KMS-11 (cell line): Measurements from ENCODE around the gene PHPT1.
A peak's percentile ranks its signal among the peaks of the same experiment; 100 is the strongest.
"Not testable (repeated sequence)": the region's sequence is repeated elsewhere in the genome, so short reads cannot be mapped to it uniquely, and the experiment has no call there.

Source experiments
- H2AFZ ChIP-seq: fragments of 200-600 bp; sonication (generic); 2 replicates; pipeline ENCODE4 v1.6.1; 2016; ENCODE audit warnings: antibody characterized with exemption, mixed run types, low read depth
- H3K27ac ChIP-seq: fragments of 200-600 bp; sonication (generic); 2 replicates; pipeline ENCODE4 v1.6.1; 2016; ENCODE audit warnings: mild to moderate bottlenecking, mixed run types
- H3K27me3 ChIP-seq: fragments of 200-600 bp; sonication (generic); 2 replicates; pipeline ENCODE4 v1.6.1; 2017; ENCODE audit warnings: mild to moderate bottlenecking, low read depth, mixed run types, moderate library complexity; ENCODE audit not compliant: insufficient read depth
- H3K36me3 ChIP-seq: fragments of 200-600 bp; sonication (generic); 2 replicates; pipeline ENCODE4 v1.6.1; 2017; ENCODE audit warnings: mild to moderate bottlenecking, mixed run types; ENCODE audit not compliant: insufficient read depth
- H3K4me1 ChIP-seq: fragments of 200-600 bp; sonication (generic); 2 replicates; pipeline ENCODE4 v1.6.1; 2016; ENCODE audit warnings: mild to moderate bottlenecking, low read depth, mixed run types; ENCODE audit not compliant: poor library complexity, severe bottlenecking
- H3K4me2 ChIP-seq: fragments of 200-600 bp; sonication (generic); 2 replicates; pipeline ENCODE4 v1.7.0; 2016; ENCODE audit warnings: mild to moderate bottlenecking, mixed run types
- H3K4me3 ChIP-seq: fragments of 200-600 bp; sonication (generic); IDR thresholded peaks from 2 replicates; pipeline ENCODE4 v1.6.1; 2017; ENCODE audit warnings: low read depth, low read length, mixed read lengths; ENCODE audit not compliant: insufficient read depth
- H3K79me2 ChIP-seq: fragments of 200-600 bp; sonication (generic); 2 replicates; pipeline ENCODE4 v1.6.1; 2016; ENCODE audit warnings: low read depth, mixed run types; ENCODE audit not compliant: insufficient read depth
- H3K9ac ChIP-seq: fragments of 200-600 bp; sonication (generic); 2 replicates; pipeline ENCODE4 v1.6.1; 2016; ENCODE audit warnings: mild to moderate bottlenecking, mixed run types
- H4K20me1 ChIP-seq: fragments of 200-600 bp; sonication (generic); 2 replicates; pipeline ENCODE4 v1.6.1; 2016; ENCODE audit warnings: mild to moderate bottlenecking, mixed run types; ENCODE audit not compliant: insufficient read depth
- CTCF ChIP-seq: fragments of 200-600 bp; sonication (generic); conservative IDR thresholded peaks from 2 replicates; pipeline ENCODE4 v1.6.1; 2017; ENCODE audit warnings: low read depth, mild to moderate bottlenecking, antibody characterized with exemption, low read length, moderate library complexity, mixed read lengths

Gene PHPT1

GRCh38 chr9:136849038-136849959 lies at the start of gene PHPT1:
PHPT1 (plus strand) TSS chr9:136849409; CDS start chr9:136849431, 22 bp downstream.
- no peak within 1 kb of the TSS for H3K4me3 ChIP-seq
- no peaks in the 10 kb centered on the region for H3K36me3 ChIP-seq
- no peaks in the 10 kb centered on the region for H3K27me3 ChIP-seq
- H3K9ac ChIP-seq = peak within 1 kb of the TSS; percentile 55; the same call in 1 of the 2 replicates
- H3K4me1 ChIP-seq = peaks cover 2% of the 10 kb centered on the region
- peak within 1 kb of the TSS; percentile 85 for H3K4me2 ChIP-seq
- no peaks in the 10 kb centered on the region for H4K20me1 ChIP-seq
- no peaks in the 10 kb centered on the region for H3K79me2 ChIP-seq
- peak within 1 kb of the TSS; percentile 77 for H2AFZ ChIP-seq
- no peak for TF ChIP-seq CTCF
- peak within 1 kb of the TSS; percentile 44; the same call in 1 of the 2 replicates for H3K27ac ChIP-seq

GRCh38 chr9:136799854-136800657 lies 49.2 kb upstream of the PHPT1 start:
- no peak overlapping the region for H3K4me3 ChIP-seq
- TF ChIP-seq CTCF = no peak
- H3K27me3 ChIP-seq = peaks cover 6% of the 10 kb centered on the region; the same call in 1 of the 2 replicates
- H3K27ac ChIP-seq = no peak overlapping the region; the same call in 1 of the 2 replicates
- H2AFZ ChIP-seq = peak overlapping the region; percentile 57; the same call in 1 of the 2 replicates
- H3K9ac ChIP-seq = peak overlapping the region; percentile 22; the same call in 1 of the 2 replicates
- H3K36me3 ChIP-seq = no peaks in the 10 kb centered on the region
- H3K79me2 ChIP-seq = no peaks in the 10 kb centered on the region
- peak overlapping the region; percentile 87 for H3K4me2 ChIP-seq
- no peaks in the 10 kb centered on the region for H4K20me1 ChIP-seq
- peaks cover 42% of the 10 kb centered on the region for H3K4me1 ChIP-seq

GRCh38 chr9:136802321-136802720 lies 46.9 kb upstream of the PHPT1 start:
- H3K27me3 ChIP-seq = no peaks in the 10 kb centered on the region; the same call in 1 of the 2 replicates
- H4K20me1 ChIP-seq = no peaks in the 10 kb centered on the region
- peaks cover 37% of the 10 kb centered on the region for H3K4me1 ChIP-seq
- no peak overlapping the region for H2AFZ ChIP-seq
- no peak for TF ChIP-seq CTCF
- H3K9ac ChIP-seq = no peak overlapping the region
- H3K4me3 ChIP-seq = no peak overlapping the region
- H3K36me3 ChIP-seq = no peaks in the 10 kb centered on the region
- no peak overlapping the region for H3K27ac ChIP-seq
- H3K79me2 ChIP-seq = no peaks in the 10 kb centered on the region
- H3K4me2 ChIP-seq = peak overlapping the region; percentile 21; the same call in 1 of the 2 replicates

GRCh38 chr9:136803009-136803550 lies 46.1 kb upstream of the PHPT1 start:
- peaks cover 37% of the 10 kb centered on the region for H3K4me1 ChIP-seq

More at GRCh38 chr9:136803009-136803550, 46.1 kb upstream of the PHPT1 start:
- not testable (repeated sequence) for H3K79me2 ChIP-seq, H3K27me3 ChIP-seq, H3K4me2 ChIP-seq, H3K27ac ChIP-seq, H3K9ac ChIP-seq, H3K36me3 ChIP-seq, H3K4me3 ChIP-seq, H2AFZ ChIP-seq, H4K20me1 ChIP-seq
